Hepatocyte (in vitro differentiated cells): ENCODE data around the gene PTPRK. TPM values are rescaled to one million over a fixed set of nuclear protein-coding genes. Genes with fewer than 3 reads are reported as not detected.

ENCODE experiments used
- DNase-seq: peaks from one replicate; pipeline ENCODE4 v3.0.0-alpha.2; 2016; ENCODE audit warnings: low spot score
- H2AFZ ChIP-seq: fragments of 200-600 bp; sonication (generic); 2 replicates; pipeline ENCODE4 v1.6.0; 2016; ENCODE audit warnings: antibody characterized with exemption, mild to moderate bottlenecking
- H3K27ac ChIP-seq: fragments of 200-600 bp; sonication (generic); 2 replicates; pipeline ENCODE4 v1.5.1; 2016; ENCODE audit warnings: mild to moderate bottlenecking
- H3K27me3 ChIP-seq: fragments of 200-600 bp; sonication (generic); 2 replicates; pipeline ENCODE4 v1.6.1; 2016
- H3K36me3 ChIP-seq: fragments of 200-600 bp; sonication (generic); replicated peaks from 2 replicates; pipeline ENCODE4 v1.5.1; 2016; ENCODE audit warnings: low read depth; ENCODE audit not compliant: insufficient read depth
- H3K4me1 ChIP-seq: fragments of 200-600 bp; sonication (generic); 2 replicates; pipeline ENCODE4 v1.5.1; 2016; ENCODE audit warnings: mild to moderate bottlenecking, moderate library complexity; ENCODE audit not compliant: insufficient read depth
- H3K4me2 ChIP-seq: fragments of 200-600 bp; sonication (generic); 2 replicates; pipeline ENCODE4 v1.6.0; 2016
- H3K4me3 ChIP-seq: fragments of 200-600 bp; sonication (generic); 2 replicates; pipeline ENCODE4 v1.5.1; 2016; ENCODE audit warnings: mild to moderate bottlenecking
- H3K79me2 ChIP-seq: fragments of 200-600 bp; sonication (generic); 2 replicates; pipeline ENCODE4 v1.6.0; 2017; ENCODE audit warnings: mild to moderate bottlenecking
- H3K9me2 ChIP-seq: fragments of 200-600 bp; sonication (generic); replicated peaks from 2 replicates; pipeline ENCODE4 v1.6.0; 2017; ENCODE audit warnings: mild to moderate bottlenecking; ENCODE audit not compliant: insufficient read depth
- H3K9me3 ChIP-seq: fragments of 200-600 bp; sonication (generic); 2 replicates; pipeline ENCODE4 v1.5.1; 2016; ENCODE audit warnings: low read depth, mild to moderate bottlenecking
- H4K20me1 ChIP-seq: fragments of 200-600 bp; sonication (generic); 2 replicates; pipeline ENCODE4 v1.6.0; 2016; ENCODE audit warnings: mild to moderate bottlenecking; ENCODE audit not compliant: insufficient read depth, poor library complexity, severe bottlenecking
- EZH2 ChIP-seq: fragments of 200-600 bp; sonication (generic); IDR thresholded peaks from 2 replicates; pipeline ENCODE4 v1.6.1; 2016; ENCODE audit warnings: antibody characterized with exemption, mild to moderate bottlenecking, borderline replicate concordance
- EZH2phosphoT487 ChIP-seq: fragments of 200-600 bp; sonication (generic); IDR thresholded peaks from one replicate; pipeline ENCODE4 v1.6.1; 2018; ENCODE audit warnings: antibody characterized with exemption, mild to moderate bottlenecking, low read depth, moderate library complexity; ENCODE audit not compliant: unreplicated experiment, severe bottlenecking
- WGBS: methylation state at CpG from one replicate; pipeline ENCODE4 v1.1.6; 2016; ENCODE audit warnings: low lambda C conversion rate; ENCODE audit errors: missing lambda C conversion rate; 5-methylcytosine and 5-hydroxymethylcytosine counted together
- polyA plus RNA-seq: library from polyadenylated mRNA; unstranded; fragments of >200 nt; fragmentation: Nextera tagmentation; extraction: Ambion mirVana; gene quantifications from 2 replicates; pipeline ENCODE4 v1.2.1, GENCODE V29; 2016
- total RNA-seq: library from RNA; depleted of rRNA; stranded (reverse); fragments of >200 nt; gene quantifications from 2 replicates; pipeline ENCODE4 v1.2.3, GENCODE V29; 2014
- TF ChIP-seq, protein P1 (sequence below): fragments of 200-600 bp; sonication (generic); IDR thresholded peaks from 2 replicates; pipeline ENCODE4 v1.5.1; 2016; ENCODE audit warnings: antibody characterized with exemption, mild to moderate bottlenecking; ENCODE audit not compliant: poor library complexity

PTPRK gene
- total and polyA plus RNA-seq, 2 experiments from 2014 or later, result 42.0 to 80.2 TPM

DNA sequence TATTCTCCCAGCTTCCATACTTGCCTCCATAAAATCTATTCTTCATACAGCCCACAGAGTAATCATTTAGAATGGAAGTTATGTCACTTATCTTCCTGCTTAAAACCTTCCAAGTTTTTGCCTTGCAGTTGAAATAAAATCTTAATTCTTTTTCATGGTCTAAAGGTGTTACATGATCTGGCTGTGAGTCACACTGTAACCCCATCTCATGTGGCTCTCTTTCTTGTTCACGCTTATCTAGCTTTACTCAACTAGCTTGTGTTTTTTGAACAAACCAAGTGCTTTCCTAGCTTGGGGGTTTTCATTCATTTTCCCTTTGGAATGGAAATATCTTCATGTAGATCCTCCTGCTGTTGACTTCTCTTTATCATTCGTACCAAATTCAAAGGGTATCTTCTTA is 596.0 kb downstream of the PTPRK start:
- WGBS, result 85% methylated on average over 2 of the region's 2 CpGs
- TF ChIP-seq EZH2 (no peak), EZH2phosphoT487 (no peak)
- TF ChIP-seq, protein P1, sequence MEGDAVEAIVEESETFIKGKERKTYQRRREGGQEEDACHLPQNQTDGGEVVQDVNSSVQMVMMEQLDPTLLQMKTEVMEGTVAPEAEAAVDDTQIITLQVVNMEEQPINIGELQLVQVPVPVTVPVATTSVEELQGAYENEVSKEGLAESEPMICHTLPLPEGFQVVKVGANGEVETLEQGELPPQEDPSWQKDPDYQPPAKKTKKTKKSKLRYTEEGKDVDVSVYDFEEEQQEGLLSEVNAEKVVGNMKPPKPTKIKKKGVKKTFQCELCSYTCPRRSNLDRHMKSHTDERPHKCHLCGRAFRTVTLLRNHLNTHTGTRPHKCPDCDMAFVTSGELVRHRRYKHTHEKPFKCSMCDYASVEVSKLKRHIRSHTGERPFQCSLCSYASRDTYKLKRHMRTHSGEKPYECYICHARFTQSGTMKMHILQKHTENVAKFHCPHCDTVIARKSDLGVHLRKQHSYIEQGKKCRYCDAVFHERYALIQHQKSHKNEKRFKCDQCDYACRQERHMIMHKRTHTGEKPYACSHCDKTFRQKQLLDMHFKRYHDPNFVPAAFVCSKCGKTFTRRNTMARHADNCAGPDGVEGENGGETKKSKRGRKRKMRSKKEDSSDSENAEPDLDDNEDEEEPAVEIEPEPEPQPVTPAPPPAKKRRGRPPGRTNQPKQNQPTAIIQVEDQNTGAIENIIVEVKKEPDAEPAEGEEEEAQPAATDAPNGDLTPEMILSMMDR, result no peak
- Histone ChIP-seq H3K27ac (no peak overlapping the region), H3K4me2 (no peak overlapping the region), H2AFZ (no peak overlapping the region), H3K36me3 (no peaks in the 10 kb centered on the region), H3K4me3 (no peak overlapping the region), H4K20me1 (no peaks in the 10 kb centered on the region), H3K4me1 (no peaks in the 10 kb centered on the region), H3K9me3 (no peaks in the 10 kb centered on the region), H3K9me2 (no peaks in the 10 kb centered on the region), H3K27me3 (no peaks in the 10 kb centered on the region), H3K79me2 (no peaks in the 10 kb centered on the region)
- no peak for DNase-seq

DNA sequence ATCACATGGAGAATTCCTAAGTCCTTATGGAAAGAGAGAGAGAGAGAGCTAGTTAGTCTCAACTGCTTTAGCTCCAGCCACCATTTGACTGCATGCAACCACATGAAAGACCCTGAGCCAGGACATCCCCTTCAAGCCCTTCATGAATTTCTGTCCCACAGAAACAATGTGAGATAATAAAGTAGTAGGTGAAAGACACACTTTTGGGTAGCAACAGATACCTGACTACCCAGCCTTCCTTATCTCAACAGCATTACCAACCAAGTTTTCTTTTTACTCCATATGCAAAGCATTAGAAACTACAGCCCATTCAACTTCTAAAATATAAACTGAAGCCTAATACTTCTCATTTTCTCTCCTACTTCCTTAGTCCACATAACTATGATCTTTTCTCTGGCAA is 596.4 kb downstream of the PTPRK start:
- Histone ChIP-seq H3K79me2 (no peaks in the 10 kb centered on the region), H3K4me3 (no peak overlapping the region), H3K36me3 (no peaks in the 10 kb centered on the region), H3K27ac (no peak overlapping the region), H2AFZ (no peak overlapping the region), H3K27me3 (no peaks in the 10 kb centered on the region), H4K20me1 (no peaks in the 10 kb centered on the region), H3K4me1 (no peaks in the 10 kb centered on the region), H3K9me2 (no peaks in the 10 kb centered on the region), H3K4me2 (no peak overlapping the region), H3K9me3 (no peaks in the 10 kb centered on the region)
- DNase-seq, result no peak
- TF ChIP-seq, protein P1, result no peak
- TF ChIP-seq EZH2phosphoT487, result no peak
- no peak for TF ChIP-seq EZH2

DNA sequence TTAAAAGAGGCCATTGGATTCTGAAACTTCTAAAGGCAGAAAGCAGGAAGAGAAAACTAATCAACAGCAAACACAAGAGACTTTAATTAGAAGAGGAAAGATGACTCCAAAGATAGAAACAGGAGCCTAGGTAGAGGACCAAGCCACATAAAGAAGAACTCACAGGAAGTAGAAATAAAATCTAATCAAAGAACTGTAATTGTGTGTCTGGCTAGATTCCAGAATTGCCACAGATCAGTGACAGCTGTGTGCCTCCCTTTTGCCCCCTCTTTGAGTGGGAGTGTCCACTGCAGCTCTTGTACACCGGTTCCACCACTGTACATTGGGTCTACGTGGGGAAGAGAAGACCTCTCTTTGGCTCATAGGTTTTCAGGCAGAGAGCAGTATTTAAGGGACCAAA is 597.3 kb downstream of the PTPRK start:
- DNase-seq, result no peak
- H3K4me3 ChIP-seq, result no peak overlapping the region
- no peaks in the 10 kb centered on the region for H3K79me2 ChIP-seq
- no peaks in the 10 kb centered on the region for H3K36me3 ChIP-seq
- no peak overlapping the region for H3K4me2 ChIP-seq
- no peak for TF ChIP-seq EZH2phosphoT487
- TF ChIP-seq, protein P1, result no peak
- no peak for TF ChIP-seq EZH2
- H3K27ac ChIP-seq, result no peak overlapping the region
- no peaks in the 10 kb centered on the region for H3K9me2 ChIP-seq
- no peaks in the 10 kb centered on the region for H3K4me1 ChIP-seq
- no peaks in the 10 kb centered on the region for H3K9me3 ChIP-seq
- no peaks in the 10 kb centered on the region for H3K27me3 ChIP-seq
- 83% methylated on average over 2 of the region's 2 CpGs for WGBS
- H4K20me1 ChIP-seq, result no peaks in the 10 kb centered on the region
- H2AFZ ChIP-seq, result no peak overlapping the region

DNA sequence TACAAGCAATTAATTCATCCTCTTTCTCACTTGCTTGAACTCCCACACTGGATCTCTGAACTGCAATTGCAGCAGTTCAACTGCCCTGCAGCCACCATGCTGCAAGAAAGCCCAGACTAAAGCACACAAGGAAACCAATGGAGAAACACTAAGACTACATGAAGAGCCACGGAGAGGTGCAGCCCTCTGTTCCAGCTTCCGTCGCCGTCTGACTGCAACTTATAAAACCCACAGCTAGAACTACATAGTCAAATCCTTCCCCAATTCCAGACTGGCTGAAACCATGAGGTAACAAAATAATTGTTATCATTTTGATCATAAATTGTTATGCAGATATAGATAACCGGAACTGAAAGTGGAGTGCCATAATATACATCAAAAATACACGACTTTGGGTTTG is 598.4 kb downstream of the PTPRK start:
- Histone ChIP-seq H3K27ac (no peak overlapping the region), H3K9me2 (no peaks in the 10 kb centered on the region), H3K79me2 (no peaks in the 10 kb centered on the region), H3K4me3 (no peak overlapping the region), H3K9me3 (no peaks in the 10 kb centered on the region), H3K36me3 (no peaks in the 10 kb centered on the region), H3K4me1 (no peaks in the 10 kb centered on the region), H3K27me3 (no peaks in the 10 kb centered on the region), H3K4me2 (no peak overlapping the region), H2AFZ (no peak overlapping the region), H4K20me1 (no peaks in the 10 kb centered on the region)
- 95% methylated on average over 6 of the region's 6 CpGs for WGBS
- no peak for TF ChIP-seq EZH2
- TF ChIP-seq, protein P1, result no peak
- no peak for TF ChIP-seq EZH2phosphoT487
- DNase-seq, result no peak
